Hematopoietic multipotent progenitor cell treated with erythropoietin and hydrocortisone succinate and interleukin-3 and kit ligand, for 17 days (in vitro differentiated cells): ENCODE results near the gene GPR89A.
"Not testable (repeated sequence)": the region's sequence is repeated elsewhere in the genome, so short reads cannot be mapped to it uniquely, and the experiment has no call there.

ENCODE experiments used
- DNase-seq: peaks from one replicate; pipeline ENCODE4 v3.0.0-alpha.2; 2015; ENCODE audit warnings: low spot score

Gene GPR89A

DNA sequence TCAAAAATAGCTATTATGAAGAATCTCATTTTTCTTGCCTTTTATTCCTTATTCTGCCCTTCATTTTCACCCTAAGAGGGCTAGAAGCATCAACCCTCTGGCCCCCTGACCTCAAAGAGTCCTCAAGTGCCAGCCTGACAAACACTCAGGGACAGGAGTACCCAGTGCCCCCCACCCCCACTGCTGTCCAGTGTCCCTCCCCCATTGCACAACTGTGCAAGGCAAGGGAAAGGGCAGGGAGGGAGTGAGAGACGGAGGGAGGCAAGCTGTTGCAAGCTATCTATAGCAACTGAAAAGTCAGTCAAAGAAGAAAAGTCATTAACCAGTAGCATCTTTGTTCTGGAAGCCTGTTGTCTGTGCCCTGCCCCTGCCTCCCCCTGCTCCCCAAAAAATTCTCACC lies 78.3 kb downstream of the GPR89A start:
- not testable (repeated sequence) for DNase-seq

DNA sequence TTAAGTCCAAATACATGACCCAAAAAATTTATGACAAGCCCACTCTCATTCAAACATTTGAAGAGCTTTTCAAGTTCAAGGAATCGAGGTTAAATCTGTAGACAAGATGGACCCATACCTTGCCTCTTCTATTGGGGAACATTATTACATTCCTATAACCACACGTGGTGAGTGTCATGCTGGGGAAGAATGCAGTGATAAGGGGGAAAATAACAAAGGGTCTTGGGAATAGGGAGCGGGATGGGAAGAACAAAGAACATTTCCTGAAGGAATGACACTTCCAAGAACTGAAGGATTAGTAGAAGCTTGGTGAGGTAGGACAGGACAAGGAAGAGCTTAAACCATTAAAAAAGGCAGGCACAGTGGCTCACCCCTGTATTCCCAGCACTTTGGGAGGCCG lies 80.5 kb downstream of the GPR89A start:
- DNase-seq = no peak

DNA sequence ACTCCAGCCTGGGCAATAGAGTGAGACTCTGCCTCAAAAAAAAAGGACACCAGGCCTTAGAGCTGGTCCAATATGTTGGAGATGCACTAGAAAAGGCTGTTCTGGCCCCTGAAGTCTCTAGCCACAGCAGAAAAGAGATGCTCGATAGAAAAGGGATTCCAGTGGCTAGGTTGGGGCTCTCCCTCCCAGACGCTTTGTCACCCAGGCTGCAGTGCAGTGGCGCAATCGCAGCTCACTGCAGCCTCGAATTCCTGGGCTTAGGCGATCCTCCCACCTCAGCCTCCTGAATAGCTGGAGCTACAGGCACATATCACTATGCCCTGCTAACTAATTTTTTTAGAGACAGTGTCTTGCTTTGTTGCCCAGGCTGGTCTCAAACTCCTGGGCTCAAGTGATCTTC lies 81.1 kb downstream of the GPR89A start:
- DNase-seq = no peak

DNA sequence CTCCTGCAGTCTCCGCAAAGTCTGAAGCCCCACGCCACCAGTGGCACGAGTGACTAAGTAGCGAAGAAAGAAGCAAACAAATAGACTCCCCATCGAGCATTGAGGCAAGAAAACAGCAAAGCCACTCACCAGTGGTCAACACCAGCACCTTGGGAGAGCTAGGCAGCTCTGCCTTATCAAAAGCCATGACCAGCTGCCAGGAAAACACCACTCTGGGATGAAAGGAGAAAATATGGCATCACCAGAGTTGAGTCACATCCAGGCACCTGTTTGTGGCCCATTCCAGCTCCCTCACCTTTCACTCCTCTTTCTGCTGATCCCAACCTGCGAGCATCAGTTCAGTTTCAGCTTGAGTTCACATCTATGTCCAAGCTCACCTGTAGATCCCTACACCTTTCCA lies 82.1 kb downstream of the GPR89A start:
- DNase-seq = no peak

DNA sequence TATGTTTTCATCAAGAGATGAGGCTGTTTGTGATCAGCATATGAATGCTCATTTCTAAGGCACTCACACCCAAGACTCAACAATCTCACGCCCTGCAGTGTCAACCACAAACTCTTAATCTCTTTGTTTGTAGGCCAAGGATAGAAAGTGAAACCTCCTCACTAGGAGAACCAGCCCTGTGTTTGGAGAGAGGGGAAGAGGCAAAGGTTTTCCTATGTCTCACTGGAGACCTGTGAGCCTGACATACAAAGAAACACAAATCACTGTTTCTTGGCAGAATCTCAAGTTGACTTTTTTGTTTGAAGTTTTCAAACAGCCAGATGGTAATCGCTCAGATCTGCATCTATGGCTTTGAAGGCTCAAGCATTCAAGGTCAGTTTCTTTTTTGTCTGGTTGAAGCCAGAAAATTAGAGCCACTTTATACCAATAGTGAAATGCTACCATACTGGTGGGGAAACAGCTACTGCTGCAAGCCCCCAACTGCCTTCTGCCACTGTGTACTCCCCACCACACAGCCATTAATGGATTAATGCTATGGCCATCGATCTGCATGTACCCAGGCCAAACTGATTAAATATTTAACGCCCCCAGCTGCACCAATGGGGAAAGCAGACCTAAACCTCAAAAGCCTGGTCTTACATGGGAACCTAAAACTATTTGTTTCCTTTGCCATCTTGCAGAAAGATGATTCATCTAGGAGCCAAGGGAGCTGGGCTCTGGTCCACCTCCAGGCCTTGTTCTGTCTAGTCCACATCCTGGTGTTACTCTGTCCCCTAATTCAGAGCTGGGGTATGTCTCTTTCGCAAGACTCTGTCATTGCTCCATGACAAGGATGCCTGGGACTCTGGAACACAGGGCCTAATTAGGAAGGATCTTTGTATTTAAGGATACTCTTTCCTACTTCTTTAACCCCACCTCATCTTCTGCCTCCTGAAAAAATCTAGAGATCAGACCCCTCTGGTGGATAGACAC lies 83.1 kb downstream of the GPR89A start:
- DNase-seq = no peak

DNA sequence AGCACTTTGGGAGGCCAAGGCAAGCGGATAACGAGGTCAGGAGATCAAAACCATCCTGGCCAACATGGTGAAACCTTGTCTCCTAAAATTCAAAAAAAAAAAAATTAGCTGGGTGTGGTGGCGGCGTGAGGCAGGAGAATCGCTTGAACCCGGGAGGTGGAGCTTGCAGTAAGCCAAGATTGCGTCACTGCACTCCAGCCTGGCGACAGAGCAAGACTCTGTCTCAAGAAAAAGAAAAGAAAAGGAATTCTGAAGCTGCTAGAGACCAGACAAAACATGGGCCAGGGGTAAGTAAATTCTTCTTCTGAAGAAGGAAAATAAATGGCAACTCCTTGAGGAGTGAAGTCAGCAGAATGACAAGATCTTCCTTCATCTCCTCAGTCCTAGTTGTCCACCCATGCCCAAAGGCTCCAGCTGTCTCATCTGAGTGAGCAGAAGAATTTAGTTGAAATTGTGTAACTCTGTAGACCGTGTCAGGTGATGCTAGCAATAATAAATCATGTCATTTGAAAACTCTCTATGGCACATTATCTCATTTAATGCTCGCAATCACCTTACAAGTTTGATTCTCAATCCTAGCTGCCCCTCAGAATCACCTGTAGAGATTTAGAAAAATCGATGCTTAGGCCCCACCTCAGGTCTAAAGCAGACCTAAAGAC lies 85.1 kb downstream of the GPR89A start:
- DNase-seq = no peak

DNA sequence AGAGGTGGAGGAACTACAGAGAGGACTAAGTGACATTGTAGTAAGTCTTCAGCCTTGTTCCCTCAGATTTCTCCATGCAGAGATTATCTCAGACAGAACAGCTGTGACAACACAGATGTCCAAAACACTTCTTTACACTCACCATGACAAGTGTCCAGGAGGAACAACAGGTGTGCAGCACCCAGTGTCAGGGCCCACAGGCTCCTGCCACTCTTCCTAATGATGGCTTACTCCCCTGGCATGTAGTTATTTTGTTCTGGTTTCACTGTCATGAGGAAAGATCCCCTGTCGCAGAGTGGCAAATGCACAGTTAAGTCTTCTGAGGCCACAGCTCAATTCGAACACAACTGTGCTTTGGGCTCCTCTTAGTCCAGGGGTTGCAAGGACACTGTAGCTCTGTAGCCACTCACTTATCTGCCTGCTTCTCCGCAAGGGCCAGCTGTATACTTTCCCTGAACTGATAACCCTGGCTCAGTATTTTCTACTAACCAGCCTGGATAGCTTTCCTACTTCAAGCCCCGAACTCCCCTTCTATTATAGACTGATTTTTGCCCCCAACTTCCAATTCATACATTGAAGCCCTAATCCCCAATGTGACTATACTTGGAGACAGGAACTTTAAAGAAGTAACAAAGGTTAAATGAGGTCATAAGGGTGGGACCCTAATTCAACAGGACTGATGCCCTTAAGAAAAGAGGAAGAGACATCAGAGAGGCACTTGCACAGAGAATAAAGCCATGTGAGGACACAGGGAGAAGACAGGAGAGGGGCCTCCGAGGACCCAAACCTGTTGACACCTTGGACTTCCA lies 88.2 kb downstream of the GPR89A start:
- no peak for DNase-seq

DNA sequence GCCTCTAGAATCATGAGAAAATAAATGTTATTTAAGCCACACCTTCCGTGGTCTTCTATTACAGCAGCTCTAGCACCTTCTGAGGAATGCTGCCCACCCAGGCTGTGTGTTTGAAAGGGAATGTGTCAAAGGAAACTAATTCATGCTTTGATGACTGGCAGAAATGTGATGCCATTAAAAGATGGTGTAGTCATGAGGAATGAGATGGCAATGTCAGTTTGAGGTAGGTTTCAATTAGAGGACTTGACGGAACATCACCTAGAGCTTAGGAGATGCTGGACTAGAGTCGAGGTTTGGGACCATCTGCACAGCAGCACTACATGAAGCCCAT lies 88.8 kb downstream of the GPR89A start:
- no peak for DNase-seq

DNA sequence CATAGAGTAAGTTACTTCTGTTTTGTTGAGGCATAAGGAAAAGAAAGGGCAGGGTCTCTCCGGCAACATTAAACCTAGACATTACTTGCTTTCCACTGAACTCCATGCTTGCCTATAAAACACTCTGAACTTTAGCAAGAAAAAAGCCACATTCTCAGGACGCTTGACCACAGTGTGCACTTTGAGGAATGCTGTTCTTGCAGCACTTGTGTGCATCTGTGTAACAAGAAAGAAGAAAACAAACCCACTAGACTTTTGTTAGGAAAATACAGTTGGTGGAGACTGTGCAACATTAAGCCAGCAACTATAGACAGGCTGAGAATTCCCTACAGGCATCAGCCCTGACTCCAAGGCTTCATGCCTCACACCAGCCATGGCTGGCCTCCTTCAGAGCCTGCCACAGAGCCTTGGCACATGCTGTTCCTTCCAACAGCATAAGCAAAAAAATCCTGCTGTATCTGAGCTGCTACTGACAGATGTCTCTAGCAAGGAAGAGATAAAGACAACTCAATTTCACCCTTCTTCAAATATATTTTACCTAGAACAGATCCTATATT lies 93.6 kb downstream of the GPR89A start:
- DNase-seq = no peak

DNA sequence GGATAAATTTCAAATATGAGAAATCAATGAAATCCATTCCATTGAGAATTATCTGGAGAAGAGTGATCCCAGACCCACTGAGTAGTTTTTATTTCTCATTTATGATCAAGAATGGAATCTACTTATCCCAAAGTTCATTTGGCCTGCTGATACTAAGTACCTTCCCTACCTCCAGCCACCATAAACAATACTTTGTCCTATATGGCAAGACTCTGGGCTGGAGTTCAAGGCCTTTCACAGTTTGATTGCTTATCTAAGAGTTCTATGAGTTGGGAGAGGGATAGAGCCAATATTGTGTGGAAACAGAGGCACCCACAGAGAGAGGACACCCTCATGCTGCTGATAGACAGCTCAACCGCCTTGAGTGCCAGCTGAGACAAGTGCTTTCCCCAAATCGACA lies 94.3 kb downstream of the GPR89A start:
- DNase-seq = no peak

DNA sequence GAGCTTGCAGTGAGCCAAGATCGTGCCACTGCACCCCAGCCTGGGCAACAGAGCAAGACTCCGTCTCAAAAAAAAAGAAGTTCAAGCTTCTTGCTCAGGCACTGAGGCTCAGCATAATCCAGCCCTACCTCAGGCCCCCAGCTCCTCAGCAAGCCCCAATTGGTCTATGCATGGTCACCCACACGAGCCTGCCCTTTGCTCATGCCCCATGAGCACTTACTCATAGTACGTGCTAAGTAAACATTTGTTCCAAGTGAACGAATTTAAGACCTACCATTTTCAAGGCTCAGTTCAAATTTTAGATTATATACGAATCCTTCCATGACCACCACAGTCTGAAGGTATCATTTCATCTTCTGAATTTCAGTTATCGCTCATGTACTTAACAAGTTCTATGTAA lies 95.0 kb downstream of the GPR89A start:
- DNase-seq = no peak

DNA sequence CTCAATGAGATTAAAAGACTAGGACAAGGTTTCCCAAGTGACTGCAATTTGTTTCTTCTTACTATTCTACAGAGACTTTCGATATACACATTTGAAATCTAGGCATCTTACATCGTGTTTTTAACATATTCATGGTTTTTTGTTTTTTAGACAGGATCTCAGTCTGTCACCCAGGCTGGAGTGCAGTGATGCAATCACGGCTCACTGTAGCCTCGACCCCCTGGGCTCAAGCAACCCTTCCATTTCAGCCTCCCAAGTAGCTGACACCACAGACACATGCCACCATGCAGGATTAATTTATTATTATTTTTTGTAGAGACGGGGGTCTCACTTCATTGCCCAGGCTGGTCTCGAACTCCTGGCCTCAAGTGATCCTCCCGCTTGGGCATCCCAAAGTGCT lies 97.8 kb downstream of the GPR89A start:
- DNase-seq = no peak

DNA sequence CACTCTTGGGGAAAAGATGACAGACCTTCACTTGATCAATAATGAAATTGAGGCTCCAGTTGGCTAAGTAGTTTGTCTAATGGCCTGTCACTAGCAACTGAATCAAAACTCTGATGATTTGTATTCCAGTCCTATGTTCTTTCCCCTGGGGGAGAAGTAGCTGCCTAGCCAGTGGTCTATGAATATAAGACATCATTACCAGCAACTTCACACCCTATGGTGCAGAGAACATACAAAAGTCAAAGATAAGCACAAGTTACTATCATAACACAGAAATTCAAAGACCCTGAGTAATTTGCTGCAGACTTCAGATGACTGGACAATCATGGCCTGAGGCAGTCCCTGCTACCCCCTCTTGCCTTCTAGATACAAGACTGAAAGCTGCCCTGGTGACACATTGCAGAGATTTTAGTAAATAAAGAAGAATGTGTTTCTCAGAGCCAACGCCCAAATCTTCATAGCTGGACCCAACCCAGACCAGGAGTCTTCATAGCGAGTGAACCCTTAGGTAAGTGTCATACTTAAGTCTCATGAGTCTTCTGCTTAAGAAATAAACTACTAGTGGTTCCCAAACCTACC lies 98.4 kb downstream of the GPR89A start:
- DNase-seq = no peak

DNA sequence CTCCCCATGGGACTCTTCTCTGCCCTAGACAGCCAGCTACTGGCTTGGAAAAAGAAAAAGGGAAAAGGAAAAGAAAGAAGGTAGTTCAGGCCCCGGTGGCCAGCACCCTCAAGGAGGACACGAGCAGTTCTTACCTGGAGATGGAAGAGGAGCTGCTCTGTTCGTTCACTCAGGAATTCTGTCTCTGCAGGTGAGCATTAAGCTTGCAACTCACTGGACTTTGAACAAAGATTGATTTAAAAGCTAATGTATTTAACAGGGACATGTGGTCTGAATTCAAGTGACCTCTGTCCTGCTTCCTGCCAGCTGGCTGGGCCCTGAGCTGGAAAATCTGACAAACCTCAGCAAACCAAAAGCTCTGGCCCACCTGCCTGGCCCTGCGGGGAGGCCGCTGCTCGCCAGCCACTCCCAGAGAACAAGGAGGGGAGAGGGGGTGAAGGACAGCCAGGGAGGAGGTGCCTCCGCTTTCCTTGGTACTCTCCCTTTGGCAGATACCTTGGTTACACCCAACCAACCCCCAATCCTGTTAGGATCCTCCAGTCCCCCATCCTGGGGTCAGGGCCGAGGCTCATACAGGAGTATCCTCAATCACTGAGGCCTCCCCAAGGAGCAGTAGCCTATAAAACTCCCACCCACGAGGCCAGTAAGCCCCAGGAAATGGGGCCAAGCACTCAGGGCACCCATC lies 99.5 kb downstream of the GPR89A start, which contains the start of gene PDZK1:
Gene PDZK1, minus strand, starts transcription at position 186 of the 685 bp plus-strand sequence. CDS start 19,347 bp downstream, outside the sequence.
- no peak for DNase-seq

DNA sequence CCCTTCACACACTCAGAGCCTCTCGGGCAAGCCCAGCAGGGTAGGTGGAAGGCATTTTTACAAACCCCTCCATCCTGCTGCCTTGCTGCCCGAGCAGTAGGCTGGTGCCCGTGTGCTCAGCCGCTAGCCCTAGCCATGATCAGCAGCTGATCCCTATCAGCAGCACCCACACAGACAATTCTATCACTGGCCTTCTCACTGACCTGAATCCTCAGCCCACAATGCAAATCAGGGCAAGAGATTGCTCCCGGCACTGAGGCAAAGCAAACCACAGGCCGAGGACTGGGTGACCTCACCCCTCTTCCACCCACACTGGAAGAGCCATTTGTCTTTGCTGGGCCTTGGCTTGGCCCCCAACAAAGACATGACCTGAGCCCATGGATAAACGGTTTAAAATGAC lies 100.3 kb downstream of the GPR89A start:
- DNase-seq = no peak

DNA sequence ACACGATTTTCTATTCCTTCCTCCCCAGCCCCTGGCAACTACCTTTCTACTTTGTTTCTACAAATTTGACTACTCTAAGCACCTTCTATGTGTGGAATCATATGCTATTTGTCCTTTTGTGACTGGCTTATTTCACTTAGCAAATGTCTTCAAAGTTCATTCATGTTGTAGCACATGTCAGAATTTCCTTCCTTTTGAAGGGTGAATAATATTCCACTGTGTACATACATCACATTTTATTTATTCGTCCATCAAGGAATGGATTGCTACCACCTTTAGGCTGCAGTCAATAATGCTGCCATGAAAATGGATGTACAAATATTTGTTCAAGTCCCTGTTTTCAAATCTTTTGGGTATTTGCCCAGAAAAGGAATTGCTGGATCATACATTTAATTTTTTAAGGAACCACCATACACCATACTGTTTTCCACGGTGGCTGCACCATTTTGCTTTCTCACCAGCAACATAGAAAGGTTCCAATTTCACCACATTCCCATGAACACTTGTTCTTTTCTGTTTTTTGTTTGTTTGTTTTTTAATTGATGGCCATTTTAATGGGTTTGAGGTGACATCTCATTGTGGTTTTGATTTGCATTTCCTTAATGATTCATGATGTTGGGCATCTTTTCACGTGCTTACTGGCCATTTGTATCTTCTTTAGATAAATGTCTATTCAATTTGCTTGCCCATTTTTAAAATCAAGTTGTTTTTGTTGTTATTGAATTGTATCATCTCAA lies 102.7 kb downstream of the GPR89A start:
- DNase-seq = no peak

DNA sequence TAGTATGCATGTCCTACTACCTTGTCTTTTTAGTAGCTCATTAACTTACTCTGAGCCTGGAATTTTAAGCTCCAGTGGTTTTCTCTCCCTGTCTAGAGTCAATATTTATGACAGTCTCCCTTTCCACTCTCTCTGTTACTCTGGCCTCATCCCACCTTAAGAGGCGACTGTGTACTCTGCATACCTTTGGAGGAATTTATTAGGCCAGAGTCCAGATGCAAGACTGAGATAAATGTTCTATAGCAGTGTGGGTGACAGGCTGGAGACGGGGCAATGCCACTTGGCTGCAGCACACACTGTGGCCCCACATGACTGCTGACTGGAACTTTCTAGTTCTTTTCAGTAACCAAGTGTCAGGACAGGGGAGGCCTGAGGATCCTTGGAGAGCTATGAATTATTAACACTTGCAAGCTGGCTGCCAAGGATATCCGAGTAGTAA lies 103.4 kb downstream of the GPR89A start:
- no peak for DNase-seq

DNA sequence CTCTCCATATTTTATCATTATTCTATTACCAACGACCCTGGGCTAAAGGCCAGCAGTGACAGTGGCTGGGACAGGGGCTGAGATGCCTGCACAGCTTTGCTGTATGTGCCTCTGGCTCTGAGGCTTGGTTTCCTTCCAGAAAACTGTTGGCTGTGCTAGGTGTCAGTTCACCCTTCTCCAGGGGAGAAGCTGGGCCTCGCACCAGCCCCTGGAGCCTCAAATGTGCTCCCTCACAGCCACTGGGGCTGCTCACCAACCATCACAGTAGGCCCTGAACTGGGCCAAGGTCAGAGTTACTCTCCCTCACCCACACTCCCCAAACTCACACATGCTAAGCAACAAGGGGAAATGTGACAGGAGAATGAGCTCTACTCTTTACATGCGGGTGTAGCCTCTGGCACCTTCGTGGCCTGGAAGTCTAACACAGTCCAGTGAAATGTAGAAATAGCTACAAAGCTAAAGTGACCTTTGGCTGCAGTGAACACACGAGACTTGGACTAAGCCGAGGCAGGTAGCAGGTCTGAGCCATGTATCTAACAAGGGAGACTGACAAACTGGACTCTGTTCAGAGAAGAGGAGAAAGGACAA lies 106.8 kb downstream of the GPR89A start:
- no peak for DNase-seq

DNA sequence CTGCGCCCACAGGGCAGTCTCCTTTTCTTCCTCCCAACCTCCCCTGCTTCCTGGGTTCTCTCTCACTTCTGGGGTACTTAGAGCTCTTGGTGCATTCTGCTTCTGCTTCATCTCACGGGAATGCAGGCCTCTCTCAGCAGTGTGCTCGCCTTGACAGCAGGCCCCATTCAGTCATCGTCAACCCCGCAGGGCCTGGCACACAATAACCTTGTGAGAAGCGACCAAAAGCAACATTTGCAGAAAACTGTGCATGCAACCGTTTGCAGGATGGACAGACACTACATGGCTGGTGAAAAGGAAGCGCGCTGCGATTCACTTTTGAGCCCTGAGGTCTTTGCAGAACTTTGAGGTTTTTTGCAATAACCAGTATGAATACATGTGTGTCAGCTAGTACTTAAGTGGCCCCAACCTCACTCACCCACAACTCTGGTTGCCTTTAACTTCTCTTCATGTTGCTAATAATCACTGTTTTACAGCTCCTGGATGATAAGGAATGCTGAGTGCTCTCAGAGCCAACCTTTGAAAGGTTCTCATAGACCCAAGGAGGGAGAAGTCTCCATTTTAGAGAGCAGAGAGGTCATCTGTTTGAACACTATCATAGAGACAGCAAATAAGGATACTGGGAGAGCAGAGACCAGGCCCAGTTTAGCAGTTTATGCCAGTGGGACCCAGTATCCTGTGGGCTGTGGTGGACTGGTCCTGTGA lies 109.0 kb downstream of the GPR89A start:
- DNase-seq = no peak

DNA sequence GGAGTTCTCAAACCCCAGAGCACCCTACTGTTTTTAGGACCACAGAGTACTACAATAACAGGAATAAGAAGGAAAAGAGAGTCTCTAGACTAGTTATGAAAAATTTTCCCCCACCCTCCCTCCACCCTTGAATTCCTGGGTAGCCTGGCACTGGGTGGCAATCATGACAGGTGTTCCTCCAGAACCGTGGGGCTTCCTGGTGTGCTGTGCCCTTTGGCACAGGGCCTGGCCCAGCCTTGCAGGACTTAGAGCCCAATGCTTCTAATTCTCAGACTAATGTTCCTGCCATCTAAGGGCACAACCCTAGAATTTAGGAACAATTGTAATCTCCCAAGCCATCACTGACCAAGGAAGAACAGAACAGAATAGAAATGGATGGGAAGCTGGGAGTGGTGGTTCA lies 110.0 kb downstream of the GPR89A start:
- no peak for DNase-seq
